Chondrocyte (in vitro differentiated cells): ENCODE results near the gene ZNF524. TPM values are rescaled to one million over a fixed set of nuclear protein-coding genes. Genes with fewer than 3 reads are reported as not detected.

Source experiments
- DNase-seq: peaks from one replicate; pipeline ENCODE4 v3.0.0; 2021; ENCODE audit warnings: mixed read lengths, low spot score
- H3K27ac Mint-ChIP-seq: one replicate; pipeline ENCODE4 v1.8.0; 2021; ENCODE audit warnings: mild to moderate bottlenecking, moderate library complexity, mixed read lengths; ENCODE audit not compliant: unreplicated experiment
- H3K27me3 Mint-ChIP-seq: 2 replicates; pipeline ENCODE4 v1.8.0; 2021; ENCODE audit warnings: low read depth, mixed read lengths
- H3K36me3 Mint-ChIP-seq: 2 replicates; pipeline ENCODE4 v1.8.0; 2021; ENCODE audit warnings: low read depth, mixed read lengths
- H3K4me1 Mint-ChIP-seq: 2 replicates; pipeline ENCODE4 v1.8.0; 2021; ENCODE audit warnings: low read depth, mild to moderate bottlenecking, mixed read lengths
- H3K4me3 Mint-ChIP-seq: one replicate; pipeline ENCODE4 v1.8.0; 2021; ENCODE audit warnings: mild to moderate bottlenecking, moderate library complexity, mixed read lengths; ENCODE audit not compliant: unreplicated experiment
- H3K9me3 Mint-ChIP-seq: 2 replicates; pipeline ENCODE4 v1.8.0; 2021; ENCODE audit warnings: low read depth, mixed read lengths
- total RNA-seq: library from RNA; stranded (reverse); gene quantifications from 3 replicates; pipeline ENCODE4 v1.2.1, GENCODE V29; 2021
- TF ChIP-seq, protein P1 (sequence below): fragments of 200-600 bp; sonication (generic); IDR thresholded peaks from 2 replicates; pipeline ENCODE4 v1.5.0; 2021; ENCODE audit warnings: antibody characterized with exemption, mild to moderate bottlenecking, moderate library complexity

Gene ZNF524
- total RNA-seq, 1 donor from 2014 or later: 11.0 TPM

DNA sequence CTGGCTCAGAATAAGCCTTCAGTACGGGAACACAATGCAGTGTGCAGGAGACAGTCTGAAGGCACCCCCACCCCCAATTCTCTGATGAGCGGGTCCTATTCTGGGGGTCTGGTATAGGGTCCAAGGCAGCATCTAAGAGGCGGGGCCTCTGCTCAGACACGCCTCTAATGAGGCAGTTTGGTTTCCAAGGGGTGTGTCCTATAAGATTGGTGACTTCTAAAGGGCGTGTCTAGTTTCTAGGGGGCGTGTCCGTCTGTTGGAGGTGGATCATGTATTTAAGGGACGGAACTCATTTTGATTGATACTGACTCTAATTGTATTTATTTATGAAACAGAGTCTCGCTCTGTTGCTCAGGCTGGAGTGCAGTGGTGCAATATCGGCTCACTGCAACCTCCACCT is 9.5 kb upstream of the ZNF524 start:
- no peaks in the 10 kb centered on the region for H3K27me3 Mint-ChIP-seq
- no peak for DNase-seq
- H3K4me3 Mint-ChIP-seq: no peak overlapping the region
- no peak overlapping the region for H3K27ac Mint-ChIP-seq
- H3K36me3 Mint-ChIP-seq: peaks cover 14% of the 10 kb centered on the region
- peaks cover 18% of the 10 kb centered on the region for H3K4me1 Mint-ChIP-seq
- TF ChIP-seq, protein P1, sequence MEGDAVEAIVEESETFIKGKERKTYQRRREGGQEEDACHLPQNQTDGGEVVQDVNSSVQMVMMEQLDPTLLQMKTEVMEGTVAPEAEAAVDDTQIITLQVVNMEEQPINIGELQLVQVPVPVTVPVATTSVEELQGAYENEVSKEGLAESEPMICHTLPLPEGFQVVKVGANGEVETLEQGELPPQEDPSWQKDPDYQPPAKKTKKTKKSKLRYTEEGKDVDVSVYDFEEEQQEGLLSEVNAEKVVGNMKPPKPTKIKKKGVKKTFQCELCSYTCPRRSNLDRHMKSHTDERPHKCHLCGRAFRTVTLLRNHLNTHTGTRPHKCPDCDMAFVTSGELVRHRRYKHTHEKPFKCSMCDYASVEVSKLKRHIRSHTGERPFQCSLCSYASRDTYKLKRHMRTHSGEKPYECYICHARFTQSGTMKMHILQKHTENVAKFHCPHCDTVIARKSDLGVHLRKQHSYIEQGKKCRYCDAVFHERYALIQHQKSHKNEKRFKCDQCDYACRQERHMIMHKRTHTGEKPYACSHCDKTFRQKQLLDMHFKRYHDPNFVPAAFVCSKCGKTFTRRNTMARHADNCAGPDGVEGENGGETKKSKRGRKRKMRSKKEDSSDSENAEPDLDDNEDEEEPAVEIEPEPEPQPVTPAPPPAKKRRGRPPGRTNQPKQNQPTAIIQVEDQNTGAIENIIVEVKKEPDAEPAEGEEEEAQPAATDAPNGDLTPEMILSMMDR: no peak
- H3K9me3 Mint-ChIP-seq: no peaks in the 10 kb centered on the region

DNA sequence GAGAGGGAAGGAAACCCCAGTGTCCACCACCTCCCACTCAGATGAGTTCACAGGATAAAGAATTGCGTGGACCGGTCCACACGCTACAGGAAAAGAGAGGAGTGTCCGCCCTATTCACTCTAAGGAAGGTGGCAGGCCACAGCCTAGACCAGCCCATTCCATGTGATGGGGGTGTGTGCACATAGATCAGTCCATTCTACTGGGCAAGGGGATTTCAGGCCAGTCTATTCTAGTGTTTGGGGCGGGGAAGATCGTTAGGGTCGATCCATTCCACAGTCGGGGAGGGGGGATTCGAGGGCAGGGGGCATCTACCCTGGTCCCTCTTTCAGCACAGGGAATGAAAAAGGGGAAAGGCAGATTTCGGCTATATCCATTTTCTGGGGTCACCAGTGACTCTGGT is 8.5 kb upstream of the ZNF524 start:
- Mint-ChIP-seq H3K27me3 (no peaks in the 10 kb centered on the region), H3K36me3 (peaks cover 21% of the 10 kb centered on the region), H3K4me3 (no peak overlapping the region), H3K27ac (no peak overlapping the region), H3K9me3 (no peaks in the 10 kb centered on the region), H3K4me1 (peaks cover 10% of the 10 kb centered on the region)
- TF ChIP-seq, protein P1: no peak
- no peak for DNase-seq

DNA sequence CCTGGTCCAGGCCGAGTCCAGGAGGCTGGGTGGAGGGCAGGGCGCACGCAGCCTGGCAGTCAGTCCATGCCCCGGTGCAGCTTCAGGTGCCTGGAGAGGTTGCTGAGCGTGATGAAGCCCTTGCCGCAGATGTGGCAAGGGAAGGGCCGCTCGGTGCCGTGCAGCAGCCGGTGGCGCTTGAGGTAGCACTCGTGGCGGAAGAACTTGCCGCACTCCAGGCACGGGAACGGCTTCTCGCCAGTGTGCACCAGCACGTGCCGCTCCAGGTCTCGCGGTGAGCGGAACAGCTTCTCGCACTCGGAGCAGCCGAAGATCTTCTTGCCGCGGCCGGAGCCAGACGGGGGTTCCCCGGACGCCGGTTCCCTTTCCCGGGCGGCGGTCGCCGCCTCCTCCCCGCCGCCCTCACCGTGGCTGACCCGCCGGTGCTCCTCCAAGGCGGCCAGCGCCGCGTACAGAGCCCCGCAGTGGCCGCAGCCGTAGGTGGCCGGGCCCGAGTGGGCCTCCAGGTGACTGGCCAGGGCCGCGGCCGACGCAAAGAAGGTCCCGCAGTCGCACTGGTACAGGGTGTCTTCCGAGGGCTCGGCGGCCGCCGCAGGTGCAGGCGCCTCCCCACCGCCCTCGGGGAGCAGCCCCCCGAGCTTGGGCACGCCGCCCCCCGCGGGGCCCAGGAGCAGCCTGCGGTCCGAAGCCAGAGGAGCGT is 7.5 kb upstream of the ZNF524 start:
- H3K4me3 Mint-ChIP-seq: no peak overlapping the region
- TF ChIP-seq, protein P1: no peak
- DNase-seq: no peak
- H3K4me1 Mint-ChIP-seq: peaks cover 4% of the 10 kb centered on the region
- H3K9me3 Mint-ChIP-seq: no peaks in the 10 kb centered on the region
- peaks cover 26% of the 10 kb centered on the region for H3K36me3 Mint-ChIP-seq
- no peaks in the 10 kb centered on the region for H3K27me3 Mint-ChIP-seq
- no peak overlapping the region for H3K27ac Mint-ChIP-seq

- H3K9me3 Mint-ChIP-seq: no peaks in the 10 kb centered on the region
- no peak for DNase-seq
- peaks cover 26% of the 10 kb centered on the region for H3K36me3 Mint-ChIP-seq
- H3K4me1 Mint-ChIP-seq: peaks cover 8% of the 10 kb centered on the region
- TF ChIP-seq, protein P1: no peak
- no peak overlapping the region for H3K4me3 Mint-ChIP-seq
- no peak overlapping the region for H3K27ac Mint-ChIP-seq
- H3K27me3 Mint-ChIP-seq: no peaks in the 10 kb centered on the region
These were observed 6.9 kb upstream of the ZNF524 start for GRCh38 chr19:55593096-55593772.

GRCh38 chr19:55594996-55595545 is 5.0 kb upstream of the ZNF524 start:
- Mint-ChIP-seq H3K4me3 (no peak overlapping the region), H3K4me1 (peaks cover 14% of the 10 kb centered on the region), H3K9me3 (no peaks in the 10 kb centered on the region), H3K27me3 (no peaks in the 10 kb centered on the region), H3K36me3 (peaks cover 26% of the 10 kb centered on the region), H3K27ac (no peak overlapping the region)
- no peak for DNase-seq
- TF ChIP-seq, protein P1: no peak
